ENCODE data around the gene ADCK2. TPM values are rescaled to one million over a fixed set of nuclear protein-coding genes. Genes with fewer than 3 reads are reported as not detected.
"Not testable (repeated sequence)": the region's sequence is repeated elsewhere in the genome, so short reads cannot be mapped to it uniquely, and the experiment has no call there.

Gene ADCK2
- total RNA-seq, 1 donor from 2014 or later = 37.6 TPM

DNA sequence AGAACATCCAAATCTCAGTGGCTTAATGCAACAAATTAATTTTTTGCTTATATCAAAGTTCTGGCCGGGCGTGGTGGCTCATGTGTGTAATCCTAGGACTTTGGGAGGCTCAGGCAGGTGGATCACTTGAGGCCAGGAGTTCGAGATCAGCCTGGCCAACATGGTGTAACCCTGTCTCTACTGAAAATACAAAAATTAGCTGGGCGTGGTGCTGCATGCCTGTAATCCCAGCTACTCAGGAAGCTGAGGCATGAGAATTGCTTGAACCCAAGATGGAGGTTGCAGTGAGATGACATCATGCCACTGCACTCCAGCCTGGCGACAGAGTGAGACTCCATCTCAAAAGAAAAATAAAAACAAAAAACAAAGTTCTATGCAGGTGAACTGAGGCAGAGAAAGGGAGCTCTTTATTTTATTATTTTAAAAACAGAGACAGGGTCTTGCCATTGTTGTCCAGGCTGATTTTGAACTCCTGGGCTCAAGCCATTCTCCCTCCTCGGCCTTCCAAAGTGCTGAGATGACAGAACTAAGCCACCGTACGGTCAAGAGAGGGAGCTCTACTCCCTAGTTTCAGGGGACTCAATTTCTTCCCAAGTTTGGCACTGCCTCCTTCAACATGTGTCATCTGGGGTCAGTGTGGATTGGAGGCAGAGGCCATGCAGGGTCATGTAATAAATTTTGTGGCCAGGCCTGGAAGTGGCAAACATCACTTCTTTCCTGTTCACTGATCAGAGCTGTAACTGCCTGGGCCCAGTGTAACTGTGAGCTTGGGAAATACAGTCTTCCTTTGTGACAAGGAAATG lies 2.4 kb downstream of the ADCK2 start:
- Mint-ChIP-seq H3K27ac (ENCODE audit: unreplicated experiment) (peak overlapping the region; percentile 77), H3K36me3 (ENCODE audit: low read depth, unreplicated experiment) (peaks cover 30% of the 10 kb centered on the region), H3K27me3 (ENCODE audit: unreplicated experiment) (peaks cover 9% of the 10 kb centered on the region), H3K4me1 (ENCODE audit: unreplicated experiment) (peaks cover 32% of the 10 kb centered on the region), H3K4me3 (ENCODE audit: unreplicated experiment) (peak overlapping the region; percentile 84), H3K9me3 (ENCODE audit: unreplicated experiment) (no peaks in the 10 kb centered on the region)
- DNase-seq (ENCODE audit: low spot score) = peak; percentile 44
- TF ChIP-seq, protein P1, sequence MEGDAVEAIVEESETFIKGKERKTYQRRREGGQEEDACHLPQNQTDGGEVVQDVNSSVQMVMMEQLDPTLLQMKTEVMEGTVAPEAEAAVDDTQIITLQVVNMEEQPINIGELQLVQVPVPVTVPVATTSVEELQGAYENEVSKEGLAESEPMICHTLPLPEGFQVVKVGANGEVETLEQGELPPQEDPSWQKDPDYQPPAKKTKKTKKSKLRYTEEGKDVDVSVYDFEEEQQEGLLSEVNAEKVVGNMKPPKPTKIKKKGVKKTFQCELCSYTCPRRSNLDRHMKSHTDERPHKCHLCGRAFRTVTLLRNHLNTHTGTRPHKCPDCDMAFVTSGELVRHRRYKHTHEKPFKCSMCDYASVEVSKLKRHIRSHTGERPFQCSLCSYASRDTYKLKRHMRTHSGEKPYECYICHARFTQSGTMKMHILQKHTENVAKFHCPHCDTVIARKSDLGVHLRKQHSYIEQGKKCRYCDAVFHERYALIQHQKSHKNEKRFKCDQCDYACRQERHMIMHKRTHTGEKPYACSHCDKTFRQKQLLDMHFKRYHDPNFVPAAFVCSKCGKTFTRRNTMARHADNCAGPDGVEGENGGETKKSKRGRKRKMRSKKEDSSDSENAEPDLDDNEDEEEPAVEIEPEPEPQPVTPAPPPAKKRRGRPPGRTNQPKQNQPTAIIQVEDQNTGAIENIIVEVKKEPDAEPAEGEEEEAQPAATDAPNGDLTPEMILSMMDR (IDR thresholded peaks at IDR 0.05; ENCODE audit: unreplicated experiment) = no peak

DNA sequence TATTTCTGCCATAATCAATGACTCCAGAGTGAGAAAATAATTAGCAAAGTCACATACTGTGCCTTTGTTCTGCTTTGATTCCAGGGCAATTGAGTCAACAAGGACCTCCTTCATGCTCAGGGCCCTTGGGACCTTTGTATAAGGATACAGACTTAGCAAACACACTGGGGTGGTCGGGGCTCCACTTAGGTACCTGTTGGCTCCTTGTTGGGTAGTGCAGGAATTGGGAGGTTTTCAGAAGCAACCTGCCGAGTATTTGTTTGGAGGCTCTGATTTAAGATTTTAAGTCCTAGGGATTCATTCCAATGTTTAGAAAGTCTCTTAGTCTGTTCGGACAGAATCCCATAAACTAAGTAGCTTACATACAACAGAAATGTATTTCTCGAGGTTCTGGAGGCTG lies 3.0 kb downstream of the ADCK2 start:
- Mint-ChIP-seq H3K27me3 (ENCODE audit: unreplicated experiment) (peaks cover 9% of the 10 kb centered on the region), H3K9me3 (ENCODE audit: unreplicated experiment) (no peaks in the 10 kb centered on the region), H3K4me1 (ENCODE audit: unreplicated experiment) (peaks cover 33% of the 10 kb centered on the region), H3K27ac (ENCODE audit: unreplicated experiment) (no peak overlapping the region), H3K4me3 (ENCODE audit: unreplicated experiment) (peak overlapping the region; percentile 51), H3K36me3 (ENCODE audit: low read depth, unreplicated experiment) (peaks cover 32% of the 10 kb centered on the region)
- no peak for DNase-seq (ENCODE audit: low spot score)
- TF ChIP-seq, protein P1 (IDR thresholded peaks at IDR 0.05; ENCODE audit: unreplicated experiment) = no peak

DNA sequence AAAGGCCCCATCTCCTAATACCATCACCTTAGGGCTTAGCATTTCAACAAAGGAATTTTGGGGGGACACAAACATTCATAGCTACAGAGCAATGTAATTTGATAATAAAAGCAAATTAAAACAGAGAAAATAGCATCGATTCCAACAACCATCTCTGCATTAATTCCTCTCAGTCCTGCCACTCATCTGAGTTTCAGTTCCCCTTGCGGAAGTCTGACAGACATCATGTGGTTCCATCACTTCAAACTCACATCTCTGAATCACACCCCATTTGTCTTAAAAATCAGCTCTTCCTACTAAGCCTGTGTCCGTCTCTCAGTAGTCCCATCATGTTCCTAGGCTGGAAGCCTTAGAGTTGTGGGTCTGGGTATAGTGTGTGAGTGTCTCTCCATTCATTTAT lies 3.6 kb downstream of the ADCK2 start:
- Mint-ChIP-seq H3K4me3 (ENCODE audit: unreplicated experiment) (peak overlapping the region; percentile 63), H3K36me3 (ENCODE audit: low read depth, unreplicated experiment) (peaks cover 36% of the 10 kb centered on the region), H3K27ac (ENCODE audit: unreplicated experiment) (no peak overlapping the region), H3K27me3 (ENCODE audit: unreplicated experiment) (peaks cover 9% of the 10 kb centered on the region), H3K9me3 (ENCODE audit: unreplicated experiment) (no peaks in the 10 kb centered on the region), H3K4me1 (ENCODE audit: unreplicated experiment) (peaks cover 36% of the 10 kb centered on the region)
- TF ChIP-seq, protein P1 (IDR thresholded peaks at IDR 0.05; ENCODE audit: unreplicated experiment) = no peak
- no peak for DNase-seq (ENCODE audit: low spot score)

DNA sequence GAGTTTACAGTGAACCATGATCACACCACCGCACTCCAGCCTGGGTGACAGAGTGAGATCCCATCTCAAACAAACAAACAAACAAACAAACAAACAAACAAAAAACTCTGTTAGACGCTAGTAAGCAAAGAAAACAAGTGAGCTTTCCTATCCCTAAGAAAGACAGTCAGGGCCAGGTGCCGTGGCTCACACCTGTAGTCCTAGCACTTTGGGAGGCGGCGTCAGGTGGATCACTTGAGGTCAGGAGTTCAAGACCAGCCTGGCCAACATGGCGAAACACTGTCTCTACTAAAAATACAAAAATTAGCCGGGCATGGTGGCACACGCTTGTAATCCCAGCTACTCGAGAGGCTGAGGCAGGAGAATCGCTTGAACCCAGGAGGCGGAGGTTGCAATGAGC lies 4.2 kb downstream of the ADCK2 start:
- peaks cover 37% of the 10 kb centered on the region for H3K36me3 Mint-ChIP-seq (ENCODE audit: low read depth, unreplicated experiment)
- peaks cover 38% of the 10 kb centered on the region for H3K4me1 Mint-ChIP-seq (ENCODE audit: unreplicated experiment)
- not testable (repeated sequence) for H3K9me3 Mint-ChIP-seq (ENCODE audit: unreplicated experiment); DNase-seq (ENCODE audit: low spot score); H3K27ac Mint-ChIP-seq (ENCODE audit: unreplicated experiment); H3K27me3 Mint-ChIP-seq (ENCODE audit: unreplicated experiment); H3K4me3 Mint-ChIP-seq (ENCODE audit: unreplicated experiment)

DNA sequence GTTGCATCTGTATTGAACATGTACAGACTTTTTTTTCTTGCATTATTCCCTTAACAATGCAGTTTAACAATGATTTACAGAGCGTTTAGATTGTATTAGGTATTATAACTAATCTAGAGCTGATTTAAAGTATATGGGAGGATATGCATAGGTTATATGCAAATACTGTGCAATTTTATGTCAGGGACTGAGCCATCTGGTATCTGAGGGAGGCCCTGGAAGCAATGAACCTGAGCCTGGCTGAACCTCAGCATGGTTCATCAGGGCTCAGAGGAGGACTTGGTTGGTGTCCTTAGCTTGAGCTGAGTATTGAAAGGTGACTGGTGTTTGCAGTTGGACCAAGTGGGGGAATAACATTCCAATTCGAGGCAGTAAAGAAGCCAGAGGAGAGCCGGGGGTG lies 4.8 kb downstream of the ADCK2 start:
- DNase-seq (ENCODE audit: low spot score) = no peak
- Mint-ChIP-seq H3K4me3 (ENCODE audit: unreplicated experiment) (peak overlapping the region; percentile 20), H3K27ac (ENCODE audit: unreplicated experiment) (no peak overlapping the region), H3K9me3 (ENCODE audit: unreplicated experiment) (no peaks in the 10 kb centered on the region), H3K27me3 (ENCODE audit: unreplicated experiment) (peaks cover 11% of the 10 kb centered on the region), H3K4me1 (ENCODE audit: unreplicated experiment) (peaks cover 37% of the 10 kb centered on the region), H3K36me3 (ENCODE audit: low read depth, unreplicated experiment) (peaks cover 41% of the 10 kb centered on the region)
- TF ChIP-seq, protein P1 (IDR thresholded peaks at IDR 0.05; ENCODE audit: unreplicated experiment) = no peak

All from endothelial cell (in vitro differentiated cells).